ENCODE results near the gene RBMS2.
A peak's percentile ranks its signal among the peaks of the same experiment; 100 is the strongest.
"Not testable (repeated sequence)": the region's sequence is repeated elsewhere in the genome, so short reads cannot be mapped to it uniquely, and the experiment has no call there.

The RBMS2 gene

GRCh38 chr12:56487448-56488040 is 34.1 kb upstream of the RBMS2 start:
- Histone ChIP-seq H2BK5ac (ENCODE audit: low read depth, low read length, poor library complexity) (no peak overlapping the region), H3K4me3 (ENCODE audit: low read depth, low read length) (peak overlapping the region; percentile 48), H3K4me1 (ENCODE audit: control insufficient read depth in 1 of 2, insufficient read depth in 2 of 2, low read length in 2 of 2) (peaks cover 2 to 7% of the 10 kb centered on the region in 2 experiments), H3K27me3 (ENCODE audit: insufficient read depth, low read length) (peaks cover 31% of the 10 kb centered on the region), H3K18ac (ENCODE audit: low read length) (no peak overlapping the region), H2BK12ac (ENCODE audit: low read length) (no peak overlapping the region), H3K79me1 (ENCODE audit: low read length) (no peaks in the 10 kb centered on the region), H3K4me2 (ENCODE audit: low read length) (peak overlapping the region; percentile 64), H3K9me3 (ENCODE audit: insufficient read depth, low read depth, low read length) (peaks cover 10% of the 10 kb centered on the region), H3K4ac (ENCODE audit: low read depth, low read length) (no peak overlapping the region), H4K91ac (ENCODE audit: low read depth, low read length) (no peak overlapping the region), H3K14ac (ENCODE audit: low read length) (no peak overlapping the region), H3K23ac (ENCODE audit: low read length) (no peak overlapping the region), H2BK120ac (ENCODE audit: insufficient read depth, low read length, poor library complexity) (no peak overlapping the region), H2AK5ac (ENCODE audit: low read length) (no peak overlapping the region), H2AFZ (ENCODE audit: insufficient read depth, low read length, poor library complexity) (no peak overlapping the region), H3K79me2 (ENCODE audit: control insufficient read depth, insufficient read depth, low read length, poor library complexity) (no peaks in the 10 kb centered on the region), H3K27ac (ENCODE audit: low read depth, low read length) (no peak overlapping the region), H3K36me3 (ENCODE audit: control insufficient read depth in 1 of 2, insufficient read depth in 2 of 2, low read length in 2 of 2) (no peaks in the 10 kb centered on the region), H4K8ac (ENCODE audit: low read depth, low read length) (no peak overlapping the region), H4K12ac (ENCODE audit: low read depth, low read length) (no peak overlapping the region), H3K9ac (ENCODE audit: low read length) (no peak overlapping the region)
- DNase-seq: peak in 1 of 2 donors; percentile 44
- WGBS (ENCODE audit: extremely low coverage, insufficient coverage, insufficient read length): no CpG with 5 or more reads among the region's 44 CpGs

- H3K27ac ChIP-seq (ENCODE audit: low read depth, low read length): no peak within 1 kb of the TSS
- H3K4ac ChIP-seq (ENCODE audit: low read depth, low read length): no peak within 1 kb of the TSS
- H3K9ac ChIP-seq (ENCODE audit: low read length): no peak within 1 kb of the TSS
- peaks cover 31% of the 10 kb centered on the region for H3K27me3 ChIP-seq (ENCODE audit: insufficient read depth, low read length)
- peak within 1 kb of the TSS; percentile 64 for H3K4me2 ChIP-seq (ENCODE audit: low read length)
- no CpG with 5 or more reads among the region's 59 CpGs for WGBS (ENCODE audit: extremely low coverage, insufficient coverage, insufficient read length)
- no peaks in the 10 kb centered on the region for H3K79me1 ChIP-seq (ENCODE audit: low read length)
- no peak within 1 kb of the TSS for H2BK12ac ChIP-seq (ENCODE audit: low read length)
- no peaks in the 10 kb centered on the region for H3K36me3 ChIP-seq (ENCODE audit: control insufficient read depth in 1 of 2, insufficient read depth in 2 of 2, low read length in 2 of 2)
- no peak within 1 kb of the TSS for H3K23ac ChIP-seq (ENCODE audit: low read length)
- no peak within 1 kb of the TSS for H2AK5ac ChIP-seq (ENCODE audit: low read length)
- no peak within 1 kb of the TSS for H3K14ac ChIP-seq (ENCODE audit: low read length)
- H3K9me3 ChIP-seq (ENCODE audit: insufficient read depth, low read depth, low read length): peaks cover 10% of the 10 kb centered on the region
- peak within 1 kb of the TSS; percentile 48 for H3K4me3 ChIP-seq (ENCODE audit: low read depth, low read length)
- H3K4me1 ChIP-seq (ENCODE audit: control insufficient read depth in 1 of 2, insufficient read depth in 2 of 2, low read length in 2 of 2): peaks cover 2 to 7% of the 10 kb centered on the region in 2 experiments
- H2BK120ac ChIP-seq (ENCODE audit: insufficient read depth, low read length, poor library complexity): no peak within 1 kb of the TSS
- H2AFZ ChIP-seq (ENCODE audit: insufficient read depth, low read length, poor library complexity): no peak within 1 kb of the TSS
- H3K18ac ChIP-seq (ENCODE audit: low read length): no peak within 1 kb of the TSS
- H4K8ac ChIP-seq (ENCODE audit: low read depth, low read length): no peak within 1 kb of the TSS
- H4K91ac ChIP-seq (ENCODE audit: low read depth, low read length): no peak within 1 kb of the TSS
- peak; percentile 55 to 82 for DNase-seq
- H2BK5ac ChIP-seq (ENCODE audit: low read depth, low read length, poor library complexity): no peak within 1 kb of the TSS
- no peaks in the 10 kb centered on the region for H3K79me2 ChIP-seq (ENCODE audit: control insufficient read depth, insufficient read depth, low read length, poor library complexity)
- no peak within 1 kb of the TSS for H4K12ac ChIP-seq (ENCODE audit: low read depth, low read length)
Observed at GRCh38 chr12:56488041-56488955, 33.3 kb upstream of the RBMS2 start, which contains the start of gene GLS2. Gene GLS2 (minus strand): TSS chr12:56488161. CDS start chr12:56488118, 43 bp downstream.

- Histone ChIP-seq H3K9ac (ENCODE audit: low read length) (no peak overlapping the region), H3K23ac (ENCODE audit: low read length) (no peak overlapping the region), H2BK120ac (ENCODE audit: insufficient read depth, low read length, poor library complexity) (no peak overlapping the region), H3K9me3 (ENCODE audit: insufficient read depth, low read depth, low read length) (peaks cover 22% of the 10 kb centered on the region), H3K4ac (ENCODE audit: low read depth, low read length) (no peak overlapping the region), H4K8ac (ENCODE audit: low read depth, low read length) (no peak overlapping the region), H3K4me2 (ENCODE audit: low read length) (no peak overlapping the region), H3K27me3 (ENCODE audit: insufficient read depth, low read length) (peaks cover 31% of the 10 kb centered on the region), H3K4me3 (ENCODE audit: low read depth, low read length) (no peak overlapping the region), H3K27ac (ENCODE audit: low read depth, low read length) (no peak overlapping the region), H4K91ac (ENCODE audit: low read depth, low read length) (no peak overlapping the region), H2AFZ (ENCODE audit: insufficient read depth, low read length, poor library complexity) (no peak overlapping the region), H2BK12ac (ENCODE audit: low read length) (no peak overlapping the region), H2BK5ac (ENCODE audit: low read depth, low read length, poor library complexity) (no peak overlapping the region), H3K79me2 (ENCODE audit: control insufficient read depth, insufficient read depth, low read length, poor library complexity) (no peaks in the 10 kb centered on the region), H3K36me3 (ENCODE audit: control insufficient read depth in 1 of 2, insufficient read depth in 2 of 2, low read length in 2 of 2) (peaks cover 0 to 2% of the 10 kb centered on the region in 2 experiments), H2AK5ac (ENCODE audit: low read length) (no peak overlapping the region), H3K4me1 (ENCODE audit: control insufficient read depth in 1 of 2, insufficient read depth in 2 of 2, low read length in 2 of 2) (peaks cover 2 to 7% of the 10 kb centered on the region in 2 experiments), H3K79me1 (ENCODE audit: low read length) (no peaks in the 10 kb centered on the region), H3K14ac (ENCODE audit: low read length) (no peak overlapping the region), H4K12ac (ENCODE audit: low read depth, low read length) (no peak overlapping the region), H3K18ac (ENCODE audit: low read length) (no peak overlapping the region)
- no peak for DNase-seq
Observed at GRCh38 chr12:56490360-56490759, 31.3 kb upstream of the RBMS2 start.

- WGBS (ENCODE audit: extremely low coverage, insufficient coverage, insufficient read length): no CpG with 5 or more reads among the region's 31 CpGs
- H4K91ac ChIP-seq (ENCODE audit: low read depth, low read length); DNase-seq; H4K12ac ChIP-seq (ENCODE audit: low read depth, low read length); H2AK5ac ChIP-seq (ENCODE audit: low read length); H3K14ac ChIP-seq (ENCODE audit: low read length); H3K27ac ChIP-seq (ENCODE audit: low read depth, low read length); H4K8ac ChIP-seq (ENCODE audit: low read depth, low read length); H2BK12ac ChIP-seq (ENCODE audit: low read length); H3K4ac ChIP-seq (ENCODE audit: low read depth, low read length); H3K36me3 ChIP-seq (ENCODE audit: control insufficient read depth in 1 of 2, insufficient read depth in 2 of 2, low read length in 2 of 2); H3K9ac ChIP-seq (ENCODE audit: low read length); H3K18ac ChIP-seq (ENCODE audit: low read length); H3K79me2 ChIP-seq (ENCODE audit: control insufficient read depth, insufficient read depth, low read length, poor library complexity); H3K23ac ChIP-seq (ENCODE audit: low read length); H3K79me1 ChIP-seq (ENCODE audit: low read length); H2AFZ ChIP-seq (ENCODE audit: insufficient read depth, low read length, poor library complexity); H2BK5ac ChIP-seq (ENCODE audit: low read depth, low read length, poor library complexity); H2BK120ac ChIP-seq (ENCODE audit: insufficient read depth, low read length, poor library complexity); H3K4me1 ChIP-seq (ENCODE audit: control insufficient read depth in 1 of 2, insufficient read depth in 2 of 2, low read length in 2 of 2); H3K4me2 ChIP-seq (ENCODE audit: low read length); H3K4me3 ChIP-seq (ENCODE audit: low read depth, low read length): not testable (repeated sequence)
- Histone ChIP-seq H3K27me3 (ENCODE audit: insufficient read depth, low read length) (peaks cover 12% of the 10 kb centered on the region), H3K9me3 (ENCODE audit: insufficient read depth, low read depth, low read length) (peaks cover 14% of the 10 kb centered on the region)
Observed at GRCh38 chr12:56493409-56494105, 28.1 kb upstream of the RBMS2 start.
